NCI-H1048 (cell line): ENCODE measurements around the gene ATOH8.
A peak's percentile ranks its signal among the peaks of the same experiment; 100 is the strongest.

Experiments used
- DNase-seq: peaks from one replicate; lab custom pipeline; 2025; lab: John Stamatoyannopoulos, UW

ATOH8 gene

DNA sequence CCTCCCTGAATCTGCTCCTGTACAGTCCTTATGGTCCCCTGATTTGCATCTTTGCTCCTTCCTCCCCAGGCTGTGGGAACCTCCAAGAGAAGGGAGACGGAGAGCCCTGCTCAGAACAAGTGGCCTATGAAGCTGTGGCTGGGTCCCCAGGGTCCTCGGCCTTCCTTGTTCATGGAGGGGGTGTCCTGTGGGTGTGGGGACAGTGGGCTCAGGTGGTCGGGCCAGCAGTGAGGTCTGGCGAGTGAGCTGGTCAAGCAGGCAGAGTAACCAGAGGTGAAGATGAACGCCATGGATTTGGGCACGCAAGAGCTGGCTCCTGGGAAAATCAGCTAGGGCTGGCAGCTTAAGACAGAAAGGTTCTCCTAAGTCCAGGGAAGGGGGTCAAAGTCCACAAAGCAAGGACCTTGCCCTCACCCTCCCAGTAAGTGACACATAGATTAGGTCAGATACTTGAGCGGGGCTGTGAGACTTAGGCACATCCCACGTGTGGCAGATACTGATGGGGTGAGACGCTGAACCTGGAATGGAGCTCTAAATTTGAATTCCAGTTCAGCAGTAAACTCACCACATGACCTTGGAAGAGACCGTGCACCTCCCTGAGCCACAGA lies 34.8 kb upstream of the ATOH8 start:
- DNase-seq = no peak

DNA sequence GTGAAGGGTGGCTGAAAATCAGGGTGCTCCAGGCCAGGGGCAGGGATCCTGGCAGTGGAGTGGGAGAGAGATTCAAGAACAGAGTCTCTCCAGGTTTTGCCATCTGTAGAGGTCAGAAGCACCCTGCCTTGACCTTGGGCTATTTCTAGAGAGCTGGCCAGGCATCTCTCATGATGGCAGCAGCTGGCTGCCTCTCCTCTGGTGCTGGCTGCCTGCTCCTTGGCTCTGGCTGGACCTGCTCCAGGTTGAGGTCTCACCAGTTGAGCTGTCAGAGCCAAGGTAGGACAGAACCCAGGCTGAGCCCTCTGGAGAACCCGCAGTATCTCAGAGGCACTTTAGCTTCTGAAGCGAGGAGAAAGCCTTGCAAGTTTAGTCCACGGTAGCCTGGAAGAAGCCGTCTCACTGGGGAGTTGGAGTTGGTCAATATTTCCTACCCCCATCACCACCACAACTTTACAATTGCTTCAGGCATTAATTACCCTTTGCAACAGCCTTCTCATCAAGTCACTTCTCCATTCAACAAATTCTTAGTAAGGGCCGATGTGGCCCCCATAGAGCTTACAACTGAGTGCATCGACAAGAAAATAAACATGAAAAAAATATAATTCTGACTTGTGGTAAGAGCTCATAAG lies 34.1 kb upstream of the ATOH8 start:
- DNase-seq = no peak

DNA sequence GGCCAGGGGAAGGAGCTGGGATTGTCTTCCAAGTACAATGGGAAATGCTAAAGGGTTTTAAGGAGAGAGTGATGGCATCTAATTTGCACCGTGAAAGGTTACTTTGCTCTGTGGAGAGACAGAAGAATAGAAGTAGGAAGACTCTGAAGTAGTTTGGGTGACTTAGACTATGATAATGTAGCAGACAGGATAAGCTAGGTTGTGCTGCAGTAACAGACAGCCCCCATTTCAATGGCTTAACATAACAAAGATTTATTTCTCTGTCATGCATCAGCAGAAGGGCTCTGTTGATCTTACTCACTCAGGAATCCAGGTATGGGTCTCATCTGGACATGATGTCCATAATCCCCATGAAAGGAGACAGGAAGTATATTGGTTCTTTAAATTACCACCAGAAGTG lies 33.3 kb upstream of the ATOH8 start:
- no peak for DNase-seq

DNA sequence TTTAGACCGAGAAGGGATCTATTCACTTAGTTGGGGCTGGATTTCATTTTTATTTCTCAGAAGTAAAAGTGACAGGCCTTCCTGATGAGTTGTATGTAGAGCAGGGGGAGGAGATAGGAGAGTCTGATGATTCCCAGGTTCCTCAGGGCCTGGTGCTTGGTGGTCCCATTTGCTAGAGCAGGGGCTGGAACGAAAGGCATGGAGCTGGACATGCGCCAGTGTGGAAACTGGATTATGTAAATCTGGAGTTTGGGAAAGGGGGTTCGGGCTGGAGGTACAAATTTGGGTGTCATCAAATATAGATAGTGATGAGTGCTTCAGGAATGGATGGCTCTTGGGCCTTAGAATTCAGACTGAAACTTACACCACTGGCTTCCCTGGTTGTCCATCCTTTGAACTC lies 32.1 kb upstream of the ATOH8 start:
- DNase-seq = no peak

DNA sequence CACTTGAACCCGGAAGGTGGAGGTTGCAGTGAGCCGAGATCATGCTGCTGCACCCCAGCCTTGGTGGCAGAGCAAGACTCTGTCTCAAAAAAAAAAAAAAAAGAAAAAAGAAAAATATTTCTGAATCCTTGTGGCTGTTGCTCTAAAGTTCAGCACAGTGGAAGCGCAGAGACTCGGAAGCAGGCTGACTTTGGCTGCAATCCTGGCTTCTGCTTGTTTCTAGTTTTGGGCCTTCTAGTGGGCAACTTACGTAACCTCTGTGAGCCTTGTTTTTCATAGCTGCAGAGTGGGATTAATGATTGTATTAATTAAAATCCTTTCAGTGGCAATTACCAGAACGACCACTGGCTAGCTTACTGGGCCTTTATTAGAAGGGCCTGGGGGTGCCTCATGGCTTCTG lies 31.3 kb upstream of the ATOH8 start:
- no peak for DNase-seq

DNA sequence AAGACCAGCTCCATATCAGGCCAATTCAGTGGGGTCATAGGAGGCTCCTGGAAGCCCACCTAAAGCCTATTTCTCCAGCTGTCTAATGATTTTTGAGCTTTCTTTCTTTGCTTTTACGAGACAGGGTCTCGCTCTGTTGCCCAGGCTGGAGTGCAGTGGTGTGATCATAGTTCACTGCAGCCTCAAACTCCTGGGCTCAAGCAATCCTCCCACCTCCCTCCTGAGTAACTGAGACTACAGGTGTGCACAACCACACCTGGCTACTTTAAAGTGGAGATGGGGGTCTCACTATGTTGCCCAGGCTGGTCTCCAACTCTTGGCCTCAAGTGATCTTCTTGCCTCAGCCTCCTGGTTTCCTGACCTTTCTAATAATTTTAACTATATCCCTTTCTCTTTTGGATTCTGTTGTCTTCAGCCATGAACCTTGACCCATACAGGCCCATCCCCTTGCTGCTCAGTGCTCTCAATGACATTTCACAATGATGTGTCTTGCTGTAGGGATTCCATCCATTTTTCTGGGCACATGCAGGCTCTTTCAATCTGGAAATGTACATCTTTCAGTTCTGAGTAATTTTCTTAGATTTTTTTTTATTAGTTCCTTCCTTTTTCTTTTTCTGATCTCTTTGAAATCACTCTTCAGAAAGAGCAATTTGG lies 30.0 kb upstream of the ATOH8 start:
- DNase-seq = no peak

DNA sequence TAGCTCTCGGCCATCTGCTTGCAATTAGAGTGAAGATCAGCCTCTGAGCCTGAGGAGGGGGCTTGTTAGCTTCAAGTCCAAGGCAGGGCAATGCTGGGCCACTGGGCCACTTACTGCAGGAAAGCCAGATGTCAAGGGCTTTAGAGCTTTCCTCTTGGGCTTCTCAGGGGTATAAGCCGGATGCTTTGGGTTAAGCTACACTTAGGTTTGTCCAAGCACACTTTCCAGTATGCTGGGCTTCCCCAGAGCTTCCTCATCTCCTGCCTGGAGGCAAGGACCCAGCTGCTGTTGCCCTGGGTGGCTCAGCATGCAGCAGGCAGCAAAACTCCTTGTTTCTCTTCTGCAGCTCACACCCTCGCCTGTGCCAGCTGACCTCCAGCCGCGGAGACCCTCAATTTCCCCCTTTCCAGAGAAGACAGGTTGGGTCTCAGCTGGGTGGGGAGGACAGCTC lies 29.0 kb upstream of the ATOH8 start:
- no peak for DNase-seq

DNA sequence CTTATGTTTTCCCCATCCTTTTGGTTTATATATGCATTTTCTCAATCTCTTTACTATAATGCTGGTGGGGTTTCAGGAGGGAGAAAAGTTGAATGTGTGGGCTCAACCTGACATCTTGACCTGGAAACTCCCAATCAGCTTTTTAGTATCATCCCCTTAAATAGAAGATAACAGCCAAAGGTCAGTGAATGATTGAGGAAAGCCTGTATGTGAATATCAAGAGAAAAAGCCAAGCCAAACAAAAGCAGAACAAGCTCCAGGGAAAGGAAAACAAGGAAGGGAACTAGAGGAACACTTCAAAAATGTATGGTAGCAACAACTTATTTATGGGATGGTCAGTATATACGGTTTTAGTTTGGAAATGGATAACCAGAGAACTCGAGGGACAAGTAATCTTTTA lies 28.3 kb upstream of the ATOH8 start:
- DNase-seq = no peak

DNA sequence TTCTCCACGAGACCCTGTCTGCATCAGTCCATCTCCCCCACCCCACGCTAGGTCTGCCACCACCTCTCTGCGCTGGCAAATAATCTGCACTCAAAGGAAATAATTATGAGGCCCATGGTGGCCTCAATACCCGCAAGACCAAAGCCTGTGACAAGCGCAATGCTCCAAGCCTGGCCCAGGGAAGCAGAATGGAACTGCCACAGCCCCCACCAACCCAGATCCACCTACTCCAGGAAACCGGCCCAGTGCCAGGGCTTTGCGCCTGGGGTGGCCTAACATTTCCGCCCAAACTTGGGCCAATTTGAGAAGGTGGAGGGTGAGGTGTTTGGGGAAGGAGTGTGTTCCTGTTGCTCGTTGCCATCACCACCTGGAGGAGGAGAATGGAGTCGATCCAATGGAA lies 26.0 kb upstream of the ATOH8 start:
- no peak for DNase-seq

DNA sequence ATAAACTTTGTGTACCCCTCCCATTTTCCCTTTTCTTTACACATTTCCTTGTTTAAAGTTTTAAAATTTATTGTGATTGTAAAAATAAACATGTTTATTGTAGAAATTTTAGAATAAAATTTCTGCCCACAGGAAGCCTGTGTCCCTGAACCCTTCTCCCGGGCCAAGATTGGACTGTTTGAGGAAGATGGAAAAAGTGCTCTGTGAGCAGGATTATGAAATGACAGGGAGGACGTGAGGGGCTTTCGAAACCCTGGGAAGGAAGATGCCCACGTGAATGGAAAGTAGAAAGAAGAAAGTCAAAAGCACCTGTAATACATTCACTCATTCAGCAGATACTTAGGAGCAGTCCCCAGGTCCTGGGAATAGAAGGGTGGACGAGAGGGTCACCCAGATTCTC lies 25.4 kb upstream of the ATOH8 start:
- no peak for DNase-seq

DNA sequence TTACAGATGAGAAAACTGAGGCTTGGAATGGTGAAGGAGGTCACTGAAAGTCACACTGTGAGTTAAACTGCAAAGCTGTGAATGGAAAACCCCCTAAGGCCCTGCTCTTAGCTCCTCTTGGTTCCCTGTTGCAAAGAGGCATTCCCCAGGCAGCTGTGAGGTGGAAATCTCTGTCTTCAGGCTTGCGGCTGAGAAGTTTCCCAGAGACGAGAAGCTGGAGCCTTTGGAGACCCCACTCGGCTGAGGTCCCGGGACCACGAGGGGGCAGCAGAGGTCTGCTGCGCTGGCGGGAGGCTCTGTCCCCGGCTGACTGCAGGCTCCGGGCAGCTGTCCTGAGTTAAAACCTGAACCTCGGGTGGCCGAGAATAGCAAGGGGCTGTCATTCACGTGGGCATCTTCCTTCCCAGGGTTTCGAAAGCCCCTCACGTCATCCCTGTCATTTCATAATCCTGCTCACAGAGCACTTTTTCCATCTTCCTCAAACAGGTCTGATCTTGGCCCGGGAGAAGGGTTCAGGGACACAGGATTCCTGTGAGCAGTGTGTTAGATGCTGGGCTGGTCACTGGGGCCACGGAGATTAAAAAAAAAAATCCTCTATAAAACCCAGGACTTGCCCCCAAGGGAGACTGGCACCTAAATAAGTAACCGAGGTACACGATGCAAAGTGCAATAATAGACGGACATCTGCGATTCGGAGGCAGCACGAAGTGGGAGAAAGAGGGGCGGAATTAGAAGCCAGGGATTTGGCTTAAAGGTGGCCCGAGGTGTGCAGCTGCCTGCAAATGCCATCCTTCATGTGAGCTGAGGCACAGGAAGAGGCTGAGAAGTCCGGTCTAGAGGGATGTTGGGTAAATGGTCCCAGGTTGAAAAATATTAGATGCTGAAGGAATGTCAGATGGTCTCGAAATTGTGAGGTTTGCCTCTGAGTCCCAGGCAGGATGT lies 24.6 kb upstream of the ATOH8 start:
- DNase-seq = peak; percentile 40

DNA sequence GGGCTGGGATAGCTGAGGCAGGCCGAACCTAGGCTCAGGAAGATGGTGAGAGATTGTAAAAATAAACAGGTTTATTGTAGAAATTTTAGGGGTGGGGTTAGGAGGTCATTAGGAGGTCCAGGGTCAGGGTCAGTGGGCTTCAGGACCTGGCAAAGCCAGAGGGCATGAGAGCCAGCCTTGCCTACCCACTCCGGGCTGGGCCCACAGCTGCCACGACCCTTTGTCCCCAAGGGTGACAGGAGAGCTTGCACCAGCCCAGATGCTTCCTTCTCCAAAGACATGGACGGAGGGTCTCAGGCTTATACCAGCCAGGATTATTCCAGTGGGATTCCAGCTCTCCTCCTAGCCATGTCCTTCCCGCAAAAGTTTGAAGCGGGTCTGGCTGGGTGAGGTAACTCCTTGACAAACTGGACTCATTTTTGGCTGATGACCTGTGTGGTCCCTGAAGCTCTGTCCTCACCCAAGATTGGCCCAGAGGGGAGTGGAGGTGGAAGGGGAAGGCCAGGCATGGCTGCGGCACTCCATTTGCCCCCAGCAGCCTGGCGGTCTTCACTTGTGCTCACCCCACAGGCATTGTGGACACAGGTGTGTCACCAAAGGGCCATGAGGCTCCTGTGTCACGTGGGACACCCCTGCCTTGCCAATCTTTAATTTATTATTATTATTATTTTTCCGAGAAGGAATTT lies 23.8 kb upstream of the ATOH8 start:
- DNase-seq = no peak

DNA sequence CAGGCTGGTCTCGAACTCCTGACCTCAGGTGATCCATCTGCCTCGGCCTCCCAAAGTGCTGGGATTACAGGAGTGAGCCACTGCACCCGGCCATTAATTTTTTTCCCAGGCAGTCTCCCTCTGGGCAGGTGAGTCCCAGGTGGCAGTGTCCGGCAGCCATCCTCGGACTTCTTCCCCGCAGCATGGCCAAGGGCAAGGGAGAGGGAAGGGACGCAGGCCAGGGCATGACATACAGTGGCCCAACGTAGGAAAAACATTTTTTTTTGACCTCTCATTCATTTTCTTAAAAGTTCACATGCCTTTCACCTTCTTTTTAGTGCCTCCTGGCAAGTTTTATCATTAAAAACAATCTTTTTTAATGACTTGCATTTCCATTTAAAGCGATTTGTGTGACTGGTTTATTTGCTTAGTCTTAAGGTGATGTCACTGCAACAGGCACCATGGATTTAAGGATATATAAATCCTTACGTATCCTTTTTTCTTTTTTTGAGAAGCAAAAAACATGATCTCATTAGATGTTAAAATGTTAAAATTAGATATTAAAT lies 23.0 kb upstream of the ATOH8 start:
- no peak for DNase-seq

DNA sequence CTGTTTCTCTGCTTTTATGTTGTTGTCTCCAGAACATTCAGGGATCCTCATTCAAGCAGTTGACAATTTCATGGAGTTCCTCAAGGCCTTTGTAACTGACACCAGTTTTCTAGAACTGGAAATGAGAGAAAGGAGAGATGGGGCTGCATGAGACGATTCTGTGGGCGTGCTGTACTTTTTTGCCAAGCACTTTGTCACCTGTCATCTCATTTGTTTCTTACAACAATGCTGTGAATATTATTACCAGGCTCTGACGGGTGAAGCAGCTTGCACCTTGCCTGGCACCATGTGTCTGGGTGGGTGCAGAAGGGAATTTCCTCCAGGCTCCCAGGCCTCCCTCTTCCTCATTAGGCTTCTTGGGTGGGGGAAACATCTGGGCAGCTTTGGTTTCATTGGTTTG lies 22.2 kb upstream of the ATOH8 start:
- no peak for DNase-seq

DNA sequence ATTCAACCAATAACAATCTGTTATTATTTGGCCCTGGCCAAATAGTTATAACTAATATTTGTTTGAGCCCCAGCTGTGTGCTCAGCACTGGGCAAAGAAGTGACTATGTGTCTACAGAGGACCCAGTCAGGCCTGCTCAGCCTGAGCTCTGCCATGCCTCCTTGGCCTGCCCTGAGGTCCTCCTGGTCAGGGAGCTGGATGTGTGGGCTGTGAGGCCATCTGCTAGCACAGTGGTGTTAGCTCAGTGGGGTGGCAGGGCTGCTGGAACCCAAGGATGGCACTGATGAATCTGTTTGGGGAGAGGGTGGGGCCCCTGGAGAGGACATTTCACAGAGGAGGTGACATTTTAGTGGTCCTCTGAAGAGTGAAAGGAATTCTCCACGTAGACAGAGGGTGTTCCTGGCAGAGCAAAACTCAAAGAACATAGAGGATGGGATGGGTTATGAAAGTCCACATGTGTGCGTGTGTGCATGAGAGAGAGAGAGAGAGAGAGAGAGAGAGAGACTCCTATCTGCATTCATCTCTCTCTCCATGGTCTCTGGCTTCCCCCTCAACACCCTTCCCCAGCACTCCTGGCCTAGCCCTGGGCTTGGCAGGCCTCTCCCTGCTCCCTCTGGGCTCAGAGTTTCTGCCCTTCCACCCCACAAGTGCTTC lies 21.2 kb upstream of the ATOH8 start:
- no peak for DNase-seq

DNA sequence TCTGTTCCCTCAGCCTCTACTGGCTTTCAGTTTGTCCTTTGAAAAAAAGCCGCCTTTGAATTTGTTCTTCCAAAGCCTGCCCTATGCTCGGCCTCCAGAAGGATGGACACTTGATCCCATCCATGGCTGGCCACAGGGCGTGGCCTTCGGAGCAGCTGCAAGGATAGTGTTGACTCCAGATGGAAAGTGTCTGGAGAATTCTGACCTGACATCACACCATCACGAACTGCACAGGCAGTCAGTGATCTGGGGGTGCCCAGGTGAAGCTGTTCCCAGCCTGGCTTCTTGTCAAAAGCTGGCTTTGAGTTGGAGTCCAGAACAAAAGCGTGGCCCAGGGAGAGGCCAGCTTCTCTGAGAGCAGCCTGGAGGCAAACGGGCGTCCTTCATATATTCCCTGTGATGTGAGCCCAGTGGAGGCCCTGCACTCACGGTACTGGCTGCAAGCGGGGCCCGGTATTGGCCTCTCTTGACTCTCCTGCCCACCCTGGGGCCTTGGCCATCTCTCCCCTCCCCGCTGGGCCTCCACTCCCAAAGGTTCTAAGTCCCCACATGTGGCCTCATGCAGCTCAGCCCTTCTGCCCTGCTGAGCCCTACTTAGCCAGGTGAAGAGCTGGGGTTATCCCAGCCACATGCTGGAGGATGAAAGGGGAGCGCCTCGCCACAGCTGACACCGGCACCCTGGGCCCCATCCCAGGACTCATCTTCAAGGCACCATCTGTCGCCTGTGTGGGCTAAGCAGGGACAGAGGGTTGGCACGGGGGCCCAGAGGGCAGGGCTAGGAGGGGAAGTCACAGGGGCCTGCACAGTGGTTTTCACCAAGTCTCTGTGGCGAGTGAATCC lies 20.4 kb upstream of the ATOH8 start:
- no peak for DNase-seq

DNA sequence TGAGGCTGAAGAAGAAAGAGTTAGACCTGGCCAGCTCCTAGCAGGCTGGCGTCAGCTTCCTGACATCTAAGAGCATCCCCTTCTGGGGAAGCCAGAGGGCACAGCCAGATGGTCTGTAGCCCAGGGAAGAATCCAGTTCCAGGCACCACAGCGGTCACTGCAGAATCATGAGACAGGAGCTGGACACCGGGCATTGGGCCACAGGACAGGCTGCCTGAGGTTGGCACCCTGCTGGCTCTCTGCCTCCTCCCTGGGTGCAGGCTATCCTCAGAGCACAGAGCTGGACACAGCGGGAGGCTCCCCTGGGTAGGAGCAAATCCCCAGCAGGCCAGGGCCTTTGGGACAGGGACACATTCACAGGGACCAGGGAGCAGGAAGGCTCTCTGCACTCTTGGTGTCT lies 19.8 kb upstream of the ATOH8 start:
- no peak for DNase-seq

DNA sequence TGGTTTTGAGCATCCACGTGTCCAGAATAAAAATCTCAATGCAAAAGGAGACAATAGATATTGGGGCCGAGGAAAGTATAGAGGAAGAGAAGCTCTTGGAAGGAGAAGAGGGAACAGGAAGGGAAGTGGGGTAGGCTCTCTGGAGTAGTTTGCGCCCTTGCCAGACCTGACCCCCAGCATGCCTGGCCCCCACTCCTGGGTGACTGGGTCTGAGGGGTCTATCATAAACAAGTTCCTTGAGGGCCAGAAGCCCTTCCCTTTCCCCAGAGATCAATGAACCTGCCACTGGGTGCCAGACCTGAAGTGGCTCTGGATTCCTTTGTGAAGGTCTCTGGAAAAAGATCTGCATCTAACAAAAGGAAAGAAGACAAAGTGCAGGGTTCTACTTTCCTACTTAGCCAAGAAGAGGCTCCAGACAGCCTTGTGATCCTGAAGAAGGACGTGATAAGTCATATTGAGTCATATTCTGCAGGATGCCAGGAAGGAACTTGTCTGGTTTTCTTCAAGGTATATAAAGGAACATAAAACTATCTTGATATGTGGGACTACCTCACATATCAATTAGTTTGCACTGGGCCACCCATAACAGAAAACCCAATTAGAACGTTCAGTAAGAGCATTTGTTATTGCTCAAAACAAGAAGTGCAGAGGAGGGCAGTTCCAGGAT lies 18.7 kb upstream of the ATOH8 start:
- DNase-seq = no peak

DNA sequence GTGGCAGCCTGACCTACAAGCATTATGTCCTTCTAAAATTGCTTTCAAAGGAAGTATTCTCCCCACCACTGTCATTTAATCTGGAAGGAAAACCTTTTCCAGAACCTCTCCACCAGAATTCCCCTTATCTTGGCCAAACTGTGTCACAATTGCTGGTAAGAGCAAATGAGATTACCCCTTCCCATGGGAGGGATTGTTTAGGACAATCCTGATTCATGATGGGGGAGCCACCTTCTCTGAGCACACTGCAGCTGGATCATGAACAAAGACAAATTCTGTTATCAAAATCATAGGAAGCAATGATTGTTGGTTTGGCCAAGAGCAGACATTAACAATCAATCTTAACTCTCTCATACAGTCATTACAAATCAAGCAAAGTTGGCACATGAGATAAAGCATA lies 18.1 kb upstream of the ATOH8 start:
- no peak for DNase-seq
